ENCODE results near the gene MED17.

DNA sequence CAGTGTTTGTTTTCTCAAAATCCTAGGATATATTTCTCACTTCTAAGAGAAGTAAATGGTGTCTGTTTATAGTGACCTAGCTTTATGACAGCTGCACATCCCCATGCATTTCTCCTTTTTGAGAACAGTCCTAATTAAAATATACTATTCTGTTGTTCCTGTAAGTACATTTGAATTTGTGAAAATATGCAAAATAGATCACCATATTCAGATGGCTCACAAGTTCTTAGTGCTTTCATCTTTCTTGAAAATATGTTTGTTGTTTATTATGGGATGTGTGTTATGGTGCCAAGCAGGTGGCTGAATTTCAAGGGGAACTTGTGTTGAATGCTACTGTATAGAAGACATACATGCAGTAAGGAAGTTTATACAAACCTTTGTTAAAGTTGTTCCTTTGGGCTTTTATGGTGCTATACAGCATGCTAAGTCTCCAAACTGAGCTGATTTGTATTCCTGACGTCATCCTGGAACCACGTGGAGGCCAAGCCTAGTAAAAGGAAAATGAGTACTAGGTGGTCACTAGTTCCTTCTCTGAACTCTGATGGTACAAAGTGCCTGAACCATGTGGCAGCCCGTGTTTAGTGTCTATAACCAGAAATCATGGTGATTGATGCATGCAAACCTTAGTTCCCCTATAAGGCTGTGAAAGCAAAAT, 74.2 kb downstream of the MED17 start:
- TF ChIP-seq POLR2A (IDR thresholded peaks at IDR 0.05; ENCODE audit: low read length) = no peak
- no peak for TF ChIP-seq GATA1 (IDR thresholded peaks at IDR 0.05; ENCODE audit: low read depth, low read length)
